Kidney (tissue), 14 donors: Measurements from ENCODE around the gene AUTS2. TPM values are rescaled to one million over a fixed set of nuclear protein-coding genes. Genes with fewer than 3 reads are reported as not detected.

Source experiments
- DNase-seq, 5 donors: peaks; one replicate each; pipeline ENCODE4 v3.0.0-alpha.2; 2013 to 2020
- FAIRE-seq: peaks from 2 replicates; lab custom pipeline; 2012; peaks lifted over from hg19 to GRCh38; lab: Jason Lieb, UNC
- H3K27ac ChIP-seq, 2 donors: one replicate each; pipeline ENCODE4 v1.7.0; 2013; ENCODE audit warnings: low read depth in 2 of 2, low read length in 2 of 2, inconsistent platforms in 1 of 2
- H3K27me3 ChIP-seq: one replicate; pipeline ENCODE4 v1.7.1; 2013; ENCODE audit warnings: low read length, inconsistent platforms; ENCODE audit not compliant: control insufficient read depth, insufficient read depth
- H3K36me3 ChIP-seq, 3 donors: one replicate each; pipeline versions ENCODE4 v1.7.0 to v1.7.1; 2013; ENCODE audit warnings: low read length in 3 of 3, control low read depth in 1 of 3, inconsistent platforms in 1 of 3; ENCODE audit not compliant: insufficient read depth in 3 of 3, control insufficient read depth in 2 of 3
- H3K4me1 ChIP-seq, 3 donors: one replicate each; pipeline versions ENCODE4 v1.7.0 to v1.7.1; 2013; ENCODE audit warnings: low read length in 3 of 3, inconsistent platforms in 1 of 3, low read depth in 1 of 3; ENCODE audit not compliant: control insufficient read depth in 2 of 3, insufficient read depth in 2 of 3
- H3K4me3 ChIP-seq, 3 donors: one replicate each; pipeline versions ENCODE4 v1.7.0 to v1.8.1; 2013; ENCODE audit warnings: low read length in 3 of 3, control low read depth in 1 of 3, inconsistent platforms in 1 of 3
- H3K9ac ChIP-seq, 3 donors: one replicate each; pipeline versions ENCODE4 v1.7.0 to v1.7.1; 2013; ENCODE audit warnings: low read length in 3 of 3, control low read depth in 1 of 3, inconsistent platforms in 1 of 3
- H3K9me3 ChIP-seq, 3 donors: one replicate each; pipeline versions ENCODE4 v1.7.0 to v1.7.1; 2013; ENCODE audit warnings: low read length in 3 of 3, control low read depth in 1 of 3, inconsistent platforms in 1 of 3; ENCODE audit not compliant: control insufficient read depth in 2 of 3, insufficient read depth in 1 of 3
- intact Hi-C: fragments of 100-400 bp; cut with DNase I; formaldehyde crosslinking; loops from one replicate; pipeline ENCODE4 v1.11.1; 2022
- polyA plus RNA-seq: library from polyadenylated mRNA; stranded (reverse); fragments of 350-450 nt; fragmentation: Illumina TruSeq; extraction: RNeasy Lipid Tissue Mini Kit (QIAGEN cat#74804); gene quantifications from one replicate; pipeline ENCODE4 v1.2.3, GENCODE V29; 2014; ENCODE audit warnings: low read depth, low replicate concordance; ENCODE audit not compliant: insufficient read depth
- total RNA-seq: library from RNA; stranded (reverse); fragmentation: NEBNext Ultra II Directional; extraction: Animal tissue kit (Norgen Biotek cat#: 25700); gene quantifications from one replicate; pipeline ENCODE4 v1.2.1, GENCODE V29; 2021
- TF ChIP-seq, protein P1 (sequence below): IDR thresholded peaks from 3 replicates; pipeline ENCODE4 v1.5.1; 2012; ENCODE audit warnings: mild to moderate bottlenecking, moderate library complexity, borderline replicate concordance; ENCODE audit not compliant: insufficient read depth; ENCODE audit errors: extremely low read depth
- donor health status: control.
- donor health status: control.
- donor health status: control.
- donor health status: control.
- donor health status: control.
- donor health status: DM: yes; HTN: yes; CAD: no.
- donor health status: Normal renal cell carcinoma (clear cell type).

AUTS2 gene
- total and polyA plus RNA-seq, 2 donors from 2014 or later: 5.2 to 33.8 TPM

DNA sequence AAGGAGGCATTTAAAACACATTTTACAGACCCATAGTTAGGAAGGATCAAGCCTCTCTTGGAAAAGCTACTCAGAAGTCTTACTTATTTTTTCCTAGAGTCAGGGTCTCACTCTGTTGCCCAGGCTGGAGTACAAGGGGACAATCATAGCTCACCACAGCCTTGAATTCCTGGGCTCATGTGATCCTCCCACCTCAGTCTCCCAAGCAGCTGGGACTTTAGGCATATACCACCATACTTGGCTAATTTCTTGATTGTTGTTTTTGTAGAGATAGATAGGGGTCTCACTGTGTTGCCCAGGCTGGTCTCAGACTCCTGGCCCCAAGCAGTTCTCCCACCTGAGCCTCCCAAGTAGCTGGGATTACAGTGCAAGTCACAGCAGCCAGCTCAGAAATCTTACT, 1179.0 kb downstream of the AUTS2 start:
- TF ChIP-seq, protein P1, sequence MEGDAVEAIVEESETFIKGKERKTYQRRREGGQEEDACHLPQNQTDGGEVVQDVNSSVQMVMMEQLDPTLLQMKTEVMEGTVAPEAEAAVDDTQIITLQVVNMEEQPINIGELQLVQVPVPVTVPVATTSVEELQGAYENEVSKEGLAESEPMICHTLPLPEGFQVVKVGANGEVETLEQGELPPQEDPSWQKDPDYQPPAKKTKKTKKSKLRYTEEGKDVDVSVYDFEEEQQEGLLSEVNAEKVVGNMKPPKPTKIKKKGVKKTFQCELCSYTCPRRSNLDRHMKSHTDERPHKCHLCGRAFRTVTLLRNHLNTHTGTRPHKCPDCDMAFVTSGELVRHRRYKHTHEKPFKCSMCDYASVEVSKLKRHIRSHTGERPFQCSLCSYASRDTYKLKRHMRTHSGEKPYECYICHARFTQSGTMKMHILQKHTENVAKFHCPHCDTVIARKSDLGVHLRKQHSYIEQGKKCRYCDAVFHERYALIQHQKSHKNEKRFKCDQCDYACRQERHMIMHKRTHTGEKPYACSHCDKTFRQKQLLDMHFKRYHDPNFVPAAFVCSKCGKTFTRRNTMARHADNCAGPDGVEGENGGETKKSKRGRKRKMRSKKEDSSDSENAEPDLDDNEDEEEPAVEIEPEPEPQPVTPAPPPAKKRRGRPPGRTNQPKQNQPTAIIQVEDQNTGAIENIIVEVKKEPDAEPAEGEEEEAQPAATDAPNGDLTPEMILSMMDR: no peak
- peaks cover 6 to 22% (median 18%) of the 10 kb centered on the region in 3 donors for H3K36me3 ChIP-seq
- peaks cover 0 to 2% (median 2%) of the 10 kb centered on the region in 3 donors for H3K4me1 ChIP-seq
- H3K9ac ChIP-seq: no peak overlapping the region
- H3K9me3 ChIP-seq: no peaks in the 10 kb centered on the region
- no peak overlapping the region for H3K27ac ChIP-seq
- no peaks in the 10 kb centered on the region for H3K27me3 ChIP-seq
- intact Hi-C loops: no loop called here
- no peak overlapping the region for H3K4me3 ChIP-seq
- no peak for DNase-seq
- FAIRE-seq: no peak

DNA sequence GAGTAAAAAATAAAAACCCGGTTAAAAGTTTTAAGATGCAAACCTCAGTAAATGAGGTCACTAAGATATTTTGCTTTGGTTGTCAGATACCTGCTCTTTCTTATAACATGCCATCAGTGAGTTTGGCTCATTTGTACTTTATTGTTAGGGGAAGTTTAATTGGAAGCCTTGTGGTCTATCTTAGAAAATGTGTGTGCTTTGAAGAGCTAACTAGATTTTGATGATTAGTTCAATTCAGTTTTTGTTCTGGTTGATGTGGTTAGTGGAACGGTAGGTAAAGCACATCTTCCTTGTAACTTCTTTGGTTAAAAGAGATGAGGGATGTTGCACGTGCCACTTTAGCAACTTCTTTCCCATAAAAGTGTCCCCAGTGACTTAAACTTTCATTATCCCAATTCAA, 1180.3 kb downstream of the AUTS2 start:
- Histone ChIP-seq H3K4me3 (no peak overlapping the region), H3K9ac (no peak overlapping the region), H3K4me1 (peaks cover 0 to 2% (median 0%) of the 10 kb centered on the region in 3 donors), H3K27me3 (no peaks in the 10 kb centered on the region), H3K9me3 (no peaks in the 10 kb centered on the region), H3K36me3 (peaks cover 7 to 28% (median 20%) of the 10 kb centered on the region in 3 donors), H3K27ac (no peak overlapping the region)
- no peak for DNase-seq
- FAIRE-seq: no peak
- TF ChIP-seq, protein P1: no peak
- intact Hi-C loops: no loop called here

DNA sequence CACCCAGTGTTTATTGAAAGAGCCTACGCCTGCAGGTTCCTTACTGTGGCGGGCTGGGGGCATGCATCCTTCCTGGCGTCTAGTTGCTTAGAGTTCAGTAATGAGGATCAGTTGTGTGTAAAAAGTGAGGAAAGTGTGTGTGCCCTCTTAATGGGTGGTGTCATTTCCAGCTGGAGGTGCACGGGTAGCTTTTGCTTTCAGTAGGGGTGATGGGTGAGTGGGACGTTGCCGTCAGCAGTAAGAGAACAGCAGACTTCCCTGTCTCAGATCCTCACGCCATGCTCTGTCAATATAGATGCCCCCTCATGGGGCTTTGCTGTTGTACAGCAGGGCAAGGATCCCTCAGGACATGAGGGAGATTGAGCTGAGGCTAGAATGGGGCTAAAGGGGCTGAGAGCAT, 1181.0 kb downstream of the AUTS2 start:
- TF ChIP-seq, protein P1: no peak
- DNase-seq: no peak
- no peak overlapping the region for H3K9ac ChIP-seq
- no peak for FAIRE-seq
- no peak overlapping the region for H3K4me3 ChIP-seq
- no peaks in the 10 kb centered on the region for H3K27me3 ChIP-seq
- no peaks in the 10 kb centered on the region for H3K9me3 ChIP-seq
- H3K36me3 ChIP-seq: peaks cover 11 to 36% (median 18%) of the 10 kb centered on the region in 3 donors
- H3K27ac ChIP-seq: no peak overlapping the region
- peaks cover 0 to 2% (median 0%) of the 10 kb centered on the region in 3 donors for H3K4me1 ChIP-seq
- intact Hi-C loops: no loop called here

DNA sequence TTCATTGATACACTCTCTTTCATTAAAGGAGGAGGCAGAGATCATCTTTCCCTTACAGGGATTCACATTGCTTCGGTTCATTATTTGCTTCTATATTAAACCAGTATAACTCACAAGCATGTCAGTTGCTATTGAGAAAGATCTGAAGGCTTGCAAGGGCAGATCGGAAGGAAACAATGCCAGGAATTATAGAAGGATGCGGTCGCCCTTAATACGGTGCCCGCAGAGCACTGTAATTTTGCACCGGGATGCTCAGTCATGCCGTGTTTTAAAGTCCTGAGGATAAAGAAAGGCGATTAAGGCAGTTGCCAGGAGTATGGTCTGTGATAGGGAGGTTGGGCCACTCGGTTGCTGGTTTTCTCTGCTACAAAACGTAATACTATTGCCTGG, 1183.6 kb downstream of the AUTS2 start:
- FAIRE-seq: no peak
- Histone ChIP-seq H3K4me3 (no peak overlapping the region), H3K27ac (no peak overlapping the region), H3K36me3 (peaks cover 14 to 61% (median 27%) of the 10 kb centered on the region in 3 donors), H3K4me1 (peaks cover 0 to 2% (median 0%) of the 10 kb centered on the region in 3 donors), H3K27me3 (no peaks in the 10 kb centered on the region), H3K9ac (no peak overlapping the region), H3K9me3 (no peaks in the 10 kb centered on the region)
- TF ChIP-seq, protein P1: no peak
- intact Hi-C loops: no loop called here
- no peak for DNase-seq
